Measurements from ENCODE around the gene ATP5PO.
A peak's percentile ranks its signal among the peaks of the same experiment; 100 is the strongest.
"Not testable (repeated sequence)": the region's sequence is repeated elsewhere in the genome, so short reads cannot be mapped to it uniquely, and the experiment has no call there.

ATP5PO gene

DNA sequence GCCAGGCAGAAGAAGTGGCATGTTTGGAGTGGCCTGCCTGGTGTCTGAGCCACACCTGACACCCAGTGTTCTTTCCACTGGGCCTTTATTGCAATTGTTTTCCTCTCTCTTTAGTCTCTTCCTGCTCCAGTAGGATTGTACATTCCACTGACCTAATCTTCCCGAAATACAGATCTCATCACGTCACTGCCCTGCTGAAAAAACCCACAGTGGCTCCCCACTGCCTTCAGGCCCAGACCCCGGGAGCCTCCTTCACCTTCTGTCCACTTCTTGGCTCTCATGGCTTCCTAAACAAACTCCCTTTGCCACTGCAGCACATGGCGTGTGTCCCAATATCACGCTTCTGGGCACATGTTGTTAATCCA, 25.3 kb upstream of the ATP5PO start:
- no peak for DNase-seq (ENCODE audit: low read depth in 2 of 2)

DNA sequence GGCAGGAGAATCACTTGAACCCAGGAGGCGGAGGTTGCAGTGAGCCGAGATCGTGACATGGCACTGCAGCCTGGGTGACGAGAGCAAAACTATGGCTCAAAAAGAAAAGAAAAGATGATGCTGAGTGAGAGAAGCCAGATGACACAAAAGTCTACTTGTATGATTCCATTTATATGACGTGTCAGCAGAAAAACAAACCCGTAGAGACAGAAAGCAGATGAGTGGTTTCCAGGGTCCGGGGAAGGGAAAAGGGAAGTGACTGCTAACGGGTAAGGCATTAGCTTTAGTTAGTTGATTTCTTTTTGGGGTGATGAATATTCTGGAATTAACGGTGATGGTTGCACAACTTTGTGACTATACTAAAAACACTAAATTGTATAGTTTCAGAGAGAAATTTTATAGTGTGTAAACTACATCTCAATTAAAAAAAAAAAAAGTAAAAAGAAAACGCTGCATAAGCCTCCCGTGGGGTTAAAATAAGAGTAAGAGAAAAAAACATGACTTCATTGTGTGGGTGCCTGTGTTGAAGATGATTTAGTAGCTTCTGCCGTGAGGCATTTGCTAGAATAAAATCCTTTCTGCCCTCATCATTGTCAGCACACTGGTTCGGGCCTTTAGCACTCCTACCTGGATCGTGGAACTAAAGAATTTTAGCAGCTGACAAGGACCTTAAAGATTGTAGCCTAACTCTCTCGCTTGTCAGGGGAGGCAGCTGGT, 24.7 kb upstream of the ATP5PO start:
- no peak for DNase-seq (ENCODE audit: low read depth in 2 of 2)

DNA sequence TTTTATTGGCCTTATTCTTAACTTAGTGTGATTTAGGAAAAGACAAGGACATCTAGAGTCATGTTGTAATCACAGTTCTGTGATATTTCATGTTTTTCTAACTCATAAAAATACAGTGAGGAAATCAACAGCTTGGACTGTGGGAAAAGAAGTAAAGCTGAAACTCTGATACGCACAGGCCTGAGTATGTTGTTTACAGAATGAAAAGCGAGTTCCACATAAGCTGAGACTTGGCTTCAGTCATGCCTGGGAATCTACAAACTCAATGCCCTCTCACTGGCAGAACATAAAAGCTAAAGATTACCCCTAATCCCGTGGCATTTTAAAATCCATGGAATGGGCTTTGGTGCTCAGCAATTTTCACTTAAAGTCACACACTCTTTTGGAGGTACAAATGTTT, 23.6 kb upstream of the ATP5PO start:
- DNase-seq (ENCODE audit: low read depth in 2 of 2): no peak

DNA sequence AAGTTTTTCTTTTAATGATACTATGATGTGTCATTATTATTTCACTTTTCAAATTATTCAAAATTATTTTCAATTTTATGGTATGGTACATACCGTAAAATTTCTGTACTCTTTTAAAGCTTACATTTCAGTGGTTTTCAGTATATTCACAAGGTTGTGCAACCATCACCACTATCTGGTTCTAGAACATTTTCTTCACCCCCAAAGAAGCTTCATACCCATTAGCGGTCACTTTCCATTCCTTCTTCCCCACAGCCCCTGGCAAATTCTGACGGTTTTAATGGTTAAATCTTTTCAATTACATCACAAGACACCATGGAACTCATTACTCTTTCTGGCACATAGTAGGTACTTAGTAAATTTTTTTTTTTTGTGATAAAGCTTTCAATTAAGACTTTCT, 22.8 kb upstream of the ATP5PO start:
- DNase-seq (ENCODE audit: low read depth in 2 of 2): no peak

DNA sequence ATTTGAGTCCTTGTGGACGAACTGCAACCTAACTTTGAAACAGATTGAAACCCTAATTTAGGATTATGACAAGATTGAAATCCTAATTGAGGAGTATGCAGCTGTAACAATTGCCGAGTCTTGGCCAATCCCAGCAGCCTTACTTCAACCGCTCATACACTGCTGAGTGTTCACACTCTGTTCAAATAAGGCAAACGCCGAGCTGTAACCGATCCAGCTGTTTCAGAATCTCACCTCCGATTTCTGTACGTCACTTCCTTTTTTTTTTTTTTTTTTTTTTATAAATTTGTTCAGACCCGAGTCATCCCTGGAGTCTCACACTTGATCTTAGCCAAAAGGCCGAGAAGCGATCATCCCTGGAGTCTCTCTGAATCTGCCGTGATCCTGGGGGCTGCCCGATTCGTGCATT, 22.3 kb upstream of the ATP5PO start:
- DNase-seq (ENCODE audit: low read depth in 2 of 2): no peak

DNA sequence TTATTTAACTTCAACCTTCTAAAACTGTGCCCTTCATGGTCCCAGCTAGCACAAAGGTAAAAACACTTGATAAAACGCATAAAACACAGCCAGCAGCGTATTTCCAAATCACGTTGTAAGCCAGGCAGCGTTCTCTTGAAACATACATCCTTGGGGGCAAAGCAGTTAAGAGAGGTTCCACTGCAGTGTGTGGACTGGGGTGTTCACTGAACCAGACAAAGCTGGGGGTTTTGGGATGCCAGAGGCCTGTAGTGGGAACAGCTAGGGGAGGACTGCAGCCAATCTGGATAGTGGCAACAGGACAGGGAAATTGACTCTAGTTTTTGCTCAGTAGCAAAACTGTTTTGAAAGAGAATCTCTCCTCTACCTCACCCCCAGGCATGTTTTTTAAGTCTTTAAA, 21.5 kb upstream of the ATP5PO start:
- DNase-seq (ENCODE audit: low read depth in 2 of 2): no peak

DNA sequence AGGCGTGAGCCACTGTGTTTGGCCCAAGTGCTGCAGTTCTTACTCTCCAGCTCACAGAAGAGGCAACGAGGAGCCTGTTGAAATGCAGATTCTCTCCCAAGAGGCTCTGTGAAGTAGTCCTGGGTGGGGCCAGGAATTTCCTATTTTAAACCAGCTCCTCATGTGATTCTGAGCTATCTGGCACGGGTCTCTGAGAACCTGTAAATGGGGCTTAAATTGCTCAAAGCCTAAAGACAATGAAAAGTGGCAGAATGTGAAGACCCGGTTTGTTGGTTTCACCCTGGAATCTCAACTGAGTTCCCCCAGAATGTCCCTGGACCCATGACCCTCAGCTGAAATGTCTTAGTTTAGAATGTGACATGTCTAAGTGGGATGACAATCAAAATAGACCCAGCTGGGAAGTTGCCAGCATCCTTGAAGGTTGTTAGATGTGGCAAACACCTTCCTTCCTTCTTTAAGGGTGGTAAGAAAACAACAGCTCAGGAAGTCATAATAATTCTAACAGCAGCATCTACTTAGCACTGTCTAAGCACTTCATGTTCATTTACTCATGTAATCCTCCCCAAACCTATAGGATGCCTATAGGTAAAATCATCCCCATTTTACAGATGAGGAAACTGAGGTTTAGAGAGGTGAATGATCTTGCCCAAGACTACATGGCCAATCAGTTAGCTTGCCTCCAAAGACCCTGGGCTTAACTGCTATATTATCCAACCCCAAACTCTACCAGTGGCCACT, 20.9 kb upstream of the ATP5PO start:
- no peak for DNase-seq (ENCODE audit: low read depth in 2 of 2)

DNA sequence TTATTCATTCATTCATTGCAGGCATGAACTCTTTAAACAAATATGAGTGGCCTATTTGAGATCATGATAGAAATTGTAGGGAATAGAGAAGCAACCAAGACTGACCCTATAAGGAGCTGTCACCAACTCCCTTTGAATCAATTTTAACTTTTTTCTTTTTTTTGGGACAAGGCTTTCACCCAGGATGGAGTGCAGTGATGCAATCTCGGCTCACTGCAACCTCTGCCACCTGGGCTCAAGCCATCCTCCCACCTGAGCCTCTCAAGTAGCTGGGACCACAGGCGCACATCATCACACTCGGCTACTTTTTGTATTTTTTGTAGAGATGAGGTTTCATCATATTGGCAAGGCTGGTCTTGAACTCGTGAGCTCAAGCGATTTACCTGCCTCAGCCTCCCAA, 17.1 kb upstream of the ATP5PO start:
- DNase-seq (ENCODE audit: low read depth in 2 of 2): no peak

DNA sequence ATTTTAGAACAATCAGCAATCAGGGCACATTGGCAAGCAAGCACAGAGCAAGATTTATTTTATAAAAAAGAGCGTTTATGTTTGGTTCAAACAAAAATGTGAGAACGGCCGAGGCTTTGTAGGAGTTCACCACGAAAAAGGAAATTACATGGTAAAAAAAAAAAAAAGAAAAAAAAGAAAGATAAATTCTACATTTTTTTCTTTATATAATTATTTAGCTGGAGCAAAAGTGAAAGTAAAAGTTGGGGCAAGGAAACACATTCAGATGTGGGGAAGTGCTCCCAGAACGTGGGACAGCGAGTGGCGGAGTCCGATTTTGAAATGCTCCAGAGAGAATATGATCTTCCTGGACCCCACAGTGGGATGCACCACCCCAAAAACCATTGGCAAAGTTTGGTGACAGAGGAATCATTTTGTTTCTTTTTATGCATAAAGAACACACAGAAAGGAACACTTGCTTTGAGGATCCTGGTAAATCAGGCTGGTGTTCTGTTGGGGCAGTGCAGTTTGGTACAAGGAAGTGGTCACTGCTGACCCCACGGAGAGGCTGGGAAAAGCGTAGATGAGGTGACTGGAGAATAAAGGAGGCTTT, 16.3 kb upstream of the ATP5PO start:
- DNase-seq (ENCODE audit: low read depth in 2 of 2): no peak

DNA sequence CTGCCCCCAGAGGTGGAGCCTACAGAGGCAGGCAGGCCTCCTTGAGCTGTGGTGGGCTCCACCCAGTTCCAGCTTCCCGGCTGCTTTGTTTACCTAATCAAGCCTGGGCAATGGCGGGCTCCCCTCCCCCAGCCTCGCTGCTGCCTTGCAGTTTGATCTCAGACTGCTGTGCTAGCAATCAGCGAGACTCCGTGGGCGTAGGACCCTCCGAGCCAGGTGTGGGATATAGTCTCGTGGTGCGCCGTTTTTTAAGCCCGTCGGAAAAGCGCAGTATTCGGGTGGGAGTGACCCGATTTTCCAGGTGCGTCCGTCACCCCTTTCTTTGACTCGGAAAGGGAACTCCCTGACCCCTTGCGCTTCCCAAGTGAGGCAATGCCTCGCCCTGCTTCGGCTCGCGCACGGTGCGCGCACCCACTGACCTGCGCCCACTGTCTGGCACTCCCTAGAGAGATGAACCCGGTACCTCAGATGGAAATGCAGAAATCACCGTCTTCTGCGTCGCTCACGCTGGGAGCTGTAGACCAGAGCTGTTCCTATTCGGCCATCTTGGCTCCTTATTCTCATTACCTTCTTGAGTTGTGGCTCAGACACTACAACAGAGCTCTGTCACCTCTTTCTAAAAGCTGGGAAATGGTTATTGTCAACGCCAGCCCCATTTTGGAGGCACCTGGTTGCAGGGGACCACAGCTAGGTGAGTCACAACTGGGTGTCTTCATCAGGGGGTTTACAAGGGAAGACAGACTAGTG, 15.6 kb upstream of the ATP5PO start:
- DNase-seq (ENCODE audit: low read depth in 2 of 2): peak in 1 of 2 donors; percentile 56

DNA sequence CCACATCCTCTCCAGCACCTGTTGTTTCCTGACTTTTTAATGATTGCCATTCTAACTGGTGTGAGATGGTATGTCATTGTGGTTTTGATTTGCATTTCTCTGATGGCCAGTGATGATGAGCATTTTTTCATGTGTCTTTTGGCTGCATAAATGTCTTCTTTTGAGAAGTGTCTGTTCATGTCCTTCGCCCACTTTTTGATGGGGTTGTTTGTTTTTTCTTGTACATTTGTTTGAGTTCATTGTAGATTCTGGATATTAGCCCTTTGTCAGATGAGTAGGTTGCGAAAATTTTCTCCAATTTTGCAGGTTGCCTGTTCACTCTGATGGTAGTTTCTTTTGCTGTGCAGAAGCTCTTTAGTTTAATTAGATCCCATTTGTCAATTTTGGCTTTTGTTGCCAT, 10.6 kb upstream of the ATP5PO start:
- DNase-seq (ENCODE audit: low read depth in 2 of 2): not testable (repeated sequence)

DNA sequence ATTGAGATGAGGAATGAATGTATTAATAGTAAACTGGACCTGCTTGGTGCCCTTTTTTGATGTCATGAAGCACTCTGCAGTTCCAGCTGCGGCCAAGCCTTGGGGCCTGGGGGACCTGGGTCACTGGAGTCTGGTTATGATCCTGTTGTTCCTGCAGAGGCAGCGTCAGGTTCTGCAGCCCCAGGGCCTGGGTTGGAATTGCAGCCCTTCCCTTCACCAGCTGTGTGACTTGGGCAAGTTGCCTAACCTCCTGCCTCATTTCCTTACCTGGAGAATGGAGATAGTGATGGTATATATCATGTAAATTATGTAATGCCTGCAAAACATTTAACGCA, 9.1 kb upstream of the ATP5PO start:
- DNase-seq (ENCODE audit: low read depth in 2 of 2): no peak

DNA sequence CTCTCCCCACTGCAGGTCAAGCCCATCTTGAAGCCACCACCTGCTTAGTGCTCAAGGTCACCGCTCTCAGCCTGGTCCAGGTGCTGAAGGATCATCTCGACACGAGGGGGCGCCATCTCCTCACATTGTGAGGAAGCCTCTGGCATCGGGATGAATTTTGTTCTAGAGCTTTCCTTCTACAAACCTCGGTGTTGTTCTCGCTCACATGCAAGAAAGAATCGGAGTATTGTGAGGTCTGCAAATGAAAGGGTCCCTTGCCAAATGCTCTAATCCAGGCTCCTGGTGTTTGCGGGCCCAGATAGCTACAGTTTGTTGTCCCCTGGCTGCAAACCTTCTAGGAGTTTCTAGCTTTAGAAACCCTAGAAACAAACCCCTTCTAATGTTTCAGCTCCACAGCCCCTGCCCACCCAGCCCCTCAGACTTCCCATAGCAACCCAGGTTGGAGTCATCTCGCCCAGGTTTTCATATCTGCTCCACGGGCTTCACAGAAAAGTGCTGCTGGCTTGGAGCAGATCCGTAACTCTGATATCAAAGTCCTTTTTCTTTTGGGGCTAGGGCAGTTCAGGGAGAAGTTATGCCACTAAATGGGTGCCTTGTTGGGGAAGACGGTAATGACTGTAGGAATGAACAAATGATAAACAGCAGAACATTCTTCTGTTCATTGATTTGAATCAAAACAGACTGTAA, 8.6 kb upstream of the ATP5PO start:
- peak; percentile 90 to 92 for DNase-seq (ENCODE audit: low read depth in 2 of 2)

DNA sequence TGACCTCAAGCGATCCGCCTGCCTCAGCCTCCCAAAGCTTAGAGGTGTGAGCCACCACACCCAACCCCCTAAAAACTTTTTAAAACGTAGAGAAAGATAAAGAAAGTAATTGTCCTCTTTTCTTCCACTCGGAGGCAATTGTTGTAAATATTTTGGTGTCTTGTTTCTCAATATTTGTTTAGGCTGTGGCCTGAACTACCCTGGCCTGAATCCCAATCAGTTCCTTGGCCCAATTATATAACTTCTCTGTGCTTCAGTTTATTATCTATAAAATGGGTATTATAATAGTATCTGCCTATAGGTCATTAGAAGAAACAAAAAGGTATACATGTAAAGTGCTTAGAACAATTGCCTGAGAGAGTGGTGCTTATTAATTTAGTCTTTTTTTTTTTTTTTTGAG, 1.8 kb upstream of the ATP5PO start:
- DNase-seq (ENCODE audit: low read depth in 2 of 2): no peak

DNA sequence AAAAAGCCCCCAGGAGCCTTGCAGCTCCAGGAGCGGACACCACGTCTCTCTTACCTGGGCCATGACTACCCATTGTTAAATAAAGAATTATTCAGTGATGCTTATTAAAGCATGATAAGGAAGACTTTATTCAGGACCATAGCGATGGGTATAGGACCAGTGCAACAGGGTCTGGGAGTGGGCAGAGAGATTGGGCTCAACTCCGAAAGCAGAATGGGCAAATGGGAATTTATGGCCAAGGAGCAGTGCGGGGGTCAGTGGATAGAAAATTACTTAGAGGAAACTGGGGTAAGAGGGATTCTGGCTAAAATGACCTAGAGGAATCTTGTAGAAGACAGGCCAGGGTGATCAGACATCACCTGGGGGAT, 580 bp upstream of the ATP5PO start:
- DNase-seq (ENCODE audit: low read depth in 2 of 2): no peak

DNA sequence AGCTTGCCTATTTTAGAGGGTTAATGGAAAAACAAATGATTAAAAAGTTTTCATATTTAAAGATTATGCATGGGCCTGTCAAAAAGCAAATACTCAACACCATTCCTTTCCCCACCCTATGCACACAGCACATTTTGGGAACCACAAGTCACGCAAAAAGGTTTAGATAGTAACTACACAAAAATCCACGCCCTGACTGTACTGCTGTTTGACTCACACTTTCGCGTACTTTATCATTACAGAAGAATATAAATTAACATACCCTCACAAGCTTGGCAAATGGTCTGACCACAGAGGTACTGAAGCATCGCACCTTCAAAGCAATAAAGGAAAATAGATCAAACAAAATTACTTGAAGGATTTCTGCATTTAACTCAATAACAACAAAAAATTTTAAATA, 1.4 kb downstream of the ATP5PO start:
- DNase-seq (ENCODE audit: low read depth in 2 of 2): no peak

DNA sequence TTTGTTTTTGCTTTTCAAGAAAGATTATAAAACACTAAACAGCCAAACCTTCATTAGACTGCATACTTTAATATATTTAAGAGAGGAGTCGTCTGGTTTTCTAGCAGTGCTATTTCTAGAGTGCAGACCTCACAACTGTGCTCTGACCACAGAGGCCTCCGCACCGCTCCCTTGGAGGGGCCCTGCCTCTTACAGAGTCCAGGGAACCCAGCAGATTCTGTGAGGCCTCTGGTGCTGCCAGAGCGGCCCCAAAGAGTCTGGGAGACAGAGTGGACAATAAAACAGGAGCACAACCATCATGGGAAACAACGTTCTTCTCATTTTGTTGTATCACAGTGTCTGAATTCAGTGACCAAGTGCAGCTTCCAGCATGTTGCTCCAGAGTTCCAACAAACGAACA, 5.8 kb downstream of the ATP5PO start:
- no peak for DNase-seq (ENCODE audit: low read depth in 2 of 2)

DNA sequence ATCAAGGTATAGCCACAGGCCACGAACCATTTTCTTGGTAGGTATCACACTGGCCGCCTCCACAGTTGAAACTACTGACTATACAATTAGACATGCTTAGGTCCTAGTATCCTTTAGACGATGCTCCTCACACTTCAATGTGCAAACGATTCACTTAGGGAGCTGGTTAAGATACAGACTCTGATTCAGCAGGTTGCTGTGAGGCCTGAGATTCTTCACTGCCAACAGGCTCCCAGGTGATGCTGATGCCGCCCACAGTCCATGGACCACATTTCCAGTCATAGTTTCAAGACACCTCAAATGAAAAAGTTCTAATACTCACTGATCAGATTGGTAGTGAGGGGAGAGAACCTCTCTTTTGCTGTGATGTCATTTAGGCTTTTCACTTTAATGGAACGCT, 6.8 kb downstream of the ATP5PO start:
- DNase-seq (ENCODE audit: low read depth in 2 of 2): no peak

DNA sequence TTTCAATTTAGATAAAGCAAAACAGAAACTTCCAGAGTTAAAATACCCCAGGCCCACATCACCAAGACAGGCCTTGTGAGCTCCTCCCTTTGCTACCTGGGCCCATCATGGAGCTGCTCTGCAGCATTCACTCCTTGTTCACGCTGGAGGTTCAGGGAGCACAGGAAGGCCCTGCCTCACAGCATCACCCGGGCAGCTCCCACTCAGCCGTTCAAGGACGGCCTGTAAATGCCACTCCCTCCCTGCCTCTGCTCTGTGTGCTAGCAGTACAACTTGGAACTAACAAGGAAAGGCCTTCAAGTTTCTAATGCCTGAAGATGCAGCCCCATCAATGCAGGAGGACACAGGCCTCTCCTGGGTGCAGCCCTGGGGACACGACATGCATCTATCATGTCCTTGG, 11.6 kb downstream of the ATP5PO start:
- no peak for DNase-seq (ENCODE audit: low read depth in 2 of 2)

DNA sequence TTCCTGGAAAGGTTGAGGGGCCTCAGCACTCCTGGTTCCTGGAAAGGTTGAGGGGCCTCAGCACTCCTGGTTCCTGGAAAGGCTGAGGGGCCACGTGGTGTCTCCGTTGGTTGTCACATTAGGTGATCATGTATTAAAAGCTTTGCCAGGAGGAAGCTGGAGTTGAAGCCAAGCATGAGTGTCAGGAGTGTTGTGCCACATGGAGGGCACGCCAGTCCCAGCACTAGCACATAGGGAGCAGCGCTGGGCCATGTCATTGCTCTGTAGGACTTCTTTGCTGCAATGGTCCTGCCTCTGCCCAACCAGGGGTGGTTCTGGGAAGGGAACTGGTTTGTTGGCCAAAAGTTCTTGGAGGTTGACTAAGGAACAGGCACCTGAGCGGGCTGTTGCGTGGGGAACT, 13.3 kb downstream of the ATP5PO start:
- DNase-seq (ENCODE audit: low read depth in 2 of 2): no peak

DNA sequence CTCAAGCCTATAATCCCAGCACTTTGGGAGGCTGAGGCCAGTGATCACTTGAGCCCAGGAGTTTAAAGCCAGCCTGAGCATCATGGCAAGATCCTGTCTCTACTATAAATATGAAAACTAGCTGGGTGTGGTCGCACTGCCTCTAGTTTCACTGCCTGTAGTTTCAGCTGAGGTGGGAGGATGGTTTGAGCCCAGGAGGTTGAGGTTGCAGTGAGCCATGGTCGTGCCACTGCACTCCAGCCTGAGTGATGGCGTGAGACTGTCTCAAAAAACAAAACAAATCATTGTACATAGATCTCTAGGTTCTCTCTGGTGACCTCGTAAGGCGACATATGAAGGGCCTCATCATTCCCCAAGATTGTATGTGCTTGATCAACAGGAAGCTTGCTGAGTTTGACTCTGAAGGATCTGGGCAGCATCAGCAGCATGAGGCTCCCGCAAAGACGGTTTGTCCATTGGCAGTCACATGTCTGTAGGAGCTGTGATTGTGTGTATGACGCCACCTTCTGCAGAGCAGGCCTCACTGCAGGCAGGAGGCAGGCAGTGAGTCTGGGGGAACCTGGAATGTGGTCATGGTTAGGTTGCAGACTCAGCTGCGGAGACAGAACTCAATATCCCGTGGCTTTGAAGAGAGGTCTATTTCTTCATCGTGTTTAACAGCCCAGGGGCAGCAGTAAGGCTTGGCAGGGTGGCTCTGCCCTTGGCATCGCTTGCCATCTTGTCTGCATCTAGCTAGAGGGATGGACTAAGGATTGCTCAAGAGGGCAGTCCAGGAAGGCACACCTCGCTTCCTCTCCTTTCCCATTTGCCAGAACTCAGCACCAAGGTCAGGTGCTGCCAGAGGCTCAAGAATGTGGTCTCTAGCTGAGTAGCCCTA, 14.0 kb downstream of the ATP5PO start:
- DNase-seq (ENCODE audit: low read depth in 2 of 2): no peak

Measured in stimulated activated CD4-positive, alpha-beta T cell treated with anti-CD3 and anti-CD28 coated beads, Interleukin-1b, Interleukin-23, amount 100 ng/mL, for 4 hours (primary cell).